ENCODE results near the gene KIF26A. TPM values are rescaled to one million over a fixed set of nuclear protein-coding genes. Genes with fewer than 3 reads are reported as not detected.
A peak's percentile ranks its signal among the peaks of the same experiment; 100 is the strongest.

KIF26A gene
- total and polyA plus RNA-seq, 8 donors, result 3.6 to 13.2 (median 7.1) TPM

DNA sequence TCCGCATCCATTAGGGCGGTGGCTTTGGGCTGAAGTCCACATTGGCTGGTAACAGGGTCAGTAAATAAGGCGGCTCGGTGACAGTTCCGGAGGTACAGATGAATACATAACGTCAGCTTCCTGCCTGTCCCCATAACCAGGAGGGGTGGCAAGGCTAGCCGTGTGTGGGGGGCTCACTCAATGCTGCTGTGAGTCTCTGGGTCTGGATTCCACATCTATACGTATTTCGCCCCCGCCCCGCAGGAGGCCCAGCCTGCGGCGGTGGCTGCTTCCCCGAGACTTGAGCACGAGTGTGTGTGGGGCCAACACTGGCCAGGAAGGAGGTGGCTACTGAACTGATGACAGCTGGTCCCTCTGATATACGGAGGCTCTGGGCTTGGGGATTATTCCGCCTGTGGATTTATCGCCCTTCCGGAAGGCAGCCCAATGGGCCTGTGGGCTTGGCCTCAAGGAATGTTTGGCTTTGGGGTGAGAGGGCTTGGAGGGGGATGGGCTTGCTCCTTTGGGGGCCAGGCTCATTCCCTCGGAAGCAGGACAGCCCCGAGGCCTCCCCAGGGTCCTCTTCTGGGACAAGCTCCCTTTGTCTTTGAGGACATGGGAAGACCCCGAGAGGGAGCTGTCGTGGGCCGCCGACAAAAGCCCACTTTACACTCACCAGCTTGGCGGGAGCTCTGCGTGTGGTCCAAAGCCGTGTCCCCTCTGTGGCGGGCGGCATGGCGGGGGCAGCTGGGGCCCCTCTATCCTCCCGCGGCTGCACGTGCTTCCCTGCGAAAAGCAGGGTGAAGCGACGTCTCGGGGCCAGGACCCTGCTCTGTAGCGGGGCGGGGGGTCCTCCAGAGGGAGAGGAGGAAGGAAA is 82.1 kb downstream of the KIF26A start:
- Histone ChIP-seq H3K9me3 (no peaks in the 10 kb centered on the region), H3K4me1 (peaks cover 0 to 6% (median 0%) of the 10 kb centered on the region in 3 donors), H3K4me3 (no peak overlapping the region), H3K27me3 (no peaks in the 10 kb centered on the region), H3K36me3 (no peaks in the 10 kb centered on the region), H3K27ac (no peak overlapping the region)
- no peak for ATAC-seq
- peak in 2 of 6 donors; percentile 54 to 60 for DNase-seq
- 78 to 85% methylated on average over 36 to 40 of the region's 40 CpGs for WGBS, 2 donors
- intact Hi-C loops (cut with DNase I), result no loop called here
- FAIRE-seq, result no peak
- TF ChIP-seq, protein P1, sequence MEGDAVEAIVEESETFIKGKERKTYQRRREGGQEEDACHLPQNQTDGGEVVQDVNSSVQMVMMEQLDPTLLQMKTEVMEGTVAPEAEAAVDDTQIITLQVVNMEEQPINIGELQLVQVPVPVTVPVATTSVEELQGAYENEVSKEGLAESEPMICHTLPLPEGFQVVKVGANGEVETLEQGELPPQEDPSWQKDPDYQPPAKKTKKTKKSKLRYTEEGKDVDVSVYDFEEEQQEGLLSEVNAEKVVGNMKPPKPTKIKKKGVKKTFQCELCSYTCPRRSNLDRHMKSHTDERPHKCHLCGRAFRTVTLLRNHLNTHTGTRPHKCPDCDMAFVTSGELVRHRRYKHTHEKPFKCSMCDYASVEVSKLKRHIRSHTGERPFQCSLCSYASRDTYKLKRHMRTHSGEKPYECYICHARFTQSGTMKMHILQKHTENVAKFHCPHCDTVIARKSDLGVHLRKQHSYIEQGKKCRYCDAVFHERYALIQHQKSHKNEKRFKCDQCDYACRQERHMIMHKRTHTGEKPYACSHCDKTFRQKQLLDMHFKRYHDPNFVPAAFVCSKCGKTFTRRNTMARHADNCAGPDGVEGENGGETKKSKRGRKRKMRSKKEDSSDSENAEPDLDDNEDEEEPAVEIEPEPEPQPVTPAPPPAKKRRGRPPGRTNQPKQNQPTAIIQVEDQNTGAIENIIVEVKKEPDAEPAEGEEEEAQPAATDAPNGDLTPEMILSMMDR (IDR thresholded peaks at IDR 0.05), result no peak

DNA sequence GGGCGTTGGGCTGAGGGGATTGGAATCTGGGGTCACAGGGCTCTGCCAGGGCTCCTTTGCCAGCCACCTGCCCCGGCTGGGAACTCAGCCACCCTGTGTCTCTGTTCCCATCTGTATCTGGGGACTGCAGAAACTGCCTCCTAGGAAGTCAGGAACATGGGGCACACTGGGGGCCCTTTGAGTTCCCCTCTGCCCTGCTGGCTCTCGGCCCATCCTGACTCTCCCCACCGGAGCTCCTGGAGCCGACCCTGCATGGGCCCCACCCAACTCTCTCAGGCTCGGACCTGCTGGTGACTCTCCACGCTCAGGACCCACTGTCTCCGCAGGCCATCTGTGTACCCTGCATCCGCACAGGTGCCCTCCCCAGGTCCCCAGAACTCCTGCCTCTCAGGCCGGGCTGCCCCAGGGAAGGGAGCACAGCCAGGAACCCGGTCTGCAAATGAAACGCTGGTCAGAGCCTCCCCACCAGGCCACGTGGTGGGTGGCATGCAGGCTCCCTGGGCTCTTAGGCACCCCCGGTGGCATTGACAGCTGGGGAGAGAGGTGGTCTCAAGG is 82.8 kb downstream of the KIF26A start:
- peak in 2 of 6 donors; percentile 40 to 52 for DNase-seq
- Histone ChIP-seq H3K36me3 (no peaks in the 10 kb centered on the region), H3K27ac (no peak overlapping the region), H3K4me3 (no peak overlapping the region), H3K4me1 (peaks cover 0 to 6% (median 0%) of the 10 kb centered on the region in 3 donors), H3K9me3 (no peaks in the 10 kb centered on the region), H3K27me3 (no peaks in the 10 kb centered on the region)
- FAIRE-seq, result no peak
- ATAC-seq, result no peak
- TF ChIP-seq, protein P1 (IDR thresholded peaks at IDR 0.05), result no peak
- intact Hi-C loops (cut with DNase I), result no loop called here
- WGBS, 2 donors, result 70 to 86% methylated on average over 14 of the region's 14 CpGs

DNA sequence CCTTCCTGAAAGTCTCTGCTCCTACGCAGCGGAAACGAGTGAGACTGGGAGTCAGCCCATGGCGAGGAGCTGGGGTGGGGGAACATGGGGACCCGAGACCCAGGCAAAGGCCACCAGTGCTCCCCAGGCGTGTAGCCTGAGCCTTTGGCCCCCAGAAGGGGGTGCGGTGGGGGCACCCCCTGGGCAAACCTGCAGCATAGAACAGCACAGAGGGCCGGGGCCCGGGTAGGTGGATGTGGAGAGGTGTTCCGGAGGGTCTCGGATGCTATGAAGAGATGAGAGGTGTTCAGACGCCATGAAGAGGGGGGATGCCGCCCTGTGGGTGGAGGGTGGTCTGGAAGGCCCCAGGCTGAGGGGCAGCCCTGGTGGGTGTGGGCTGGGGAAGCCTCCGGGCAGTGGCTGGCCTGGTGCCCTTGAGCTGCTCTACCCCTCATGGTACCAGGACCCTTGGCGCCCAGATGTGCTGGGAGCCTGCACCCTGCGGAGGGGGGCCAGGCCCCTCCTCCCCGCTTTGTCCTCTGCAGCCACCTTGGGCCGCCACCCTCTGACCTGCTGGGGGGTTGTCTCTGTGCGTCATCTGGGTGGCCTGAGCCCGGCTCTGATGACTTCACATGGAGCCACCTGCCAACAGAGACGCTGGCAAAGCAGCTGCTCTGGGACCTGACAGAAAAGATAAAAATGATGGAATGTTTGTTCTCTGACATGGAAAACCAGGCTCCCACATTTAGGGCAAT is 83.4 kb downstream of the KIF26A start:
- no peak overlapping the region for H3K4me3 ChIP-seq
- intact Hi-C loops (cut with DNase I), result no loop called here
- H3K4me1 ChIP-seq, result peaks cover 0 to 6% (median 0%) of the 10 kb centered on the region in 3 donors
- TF ChIP-seq, protein P1 (IDR thresholded peaks at IDR 0.05), result no peak
- H3K27me3 ChIP-seq, result no peaks in the 10 kb centered on the region
- no peaks in the 10 kb centered on the region for H3K36me3 ChIP-seq
- FAIRE-seq (no peak), ATAC-seq (peak; percentile 35 to 74 (median 55)), DNase-seq (peak in 4 of 6 donors; percentile 34 to 64 (median 48))
- no peak overlapping the region for H3K27ac ChIP-seq
- no peaks in the 10 kb centered on the region for H3K9me3 ChIP-seq
- 66 to 77% methylated on average over 18 to 21 of the region's 21 CpGs for WGBS, 2 donors

DNA sequence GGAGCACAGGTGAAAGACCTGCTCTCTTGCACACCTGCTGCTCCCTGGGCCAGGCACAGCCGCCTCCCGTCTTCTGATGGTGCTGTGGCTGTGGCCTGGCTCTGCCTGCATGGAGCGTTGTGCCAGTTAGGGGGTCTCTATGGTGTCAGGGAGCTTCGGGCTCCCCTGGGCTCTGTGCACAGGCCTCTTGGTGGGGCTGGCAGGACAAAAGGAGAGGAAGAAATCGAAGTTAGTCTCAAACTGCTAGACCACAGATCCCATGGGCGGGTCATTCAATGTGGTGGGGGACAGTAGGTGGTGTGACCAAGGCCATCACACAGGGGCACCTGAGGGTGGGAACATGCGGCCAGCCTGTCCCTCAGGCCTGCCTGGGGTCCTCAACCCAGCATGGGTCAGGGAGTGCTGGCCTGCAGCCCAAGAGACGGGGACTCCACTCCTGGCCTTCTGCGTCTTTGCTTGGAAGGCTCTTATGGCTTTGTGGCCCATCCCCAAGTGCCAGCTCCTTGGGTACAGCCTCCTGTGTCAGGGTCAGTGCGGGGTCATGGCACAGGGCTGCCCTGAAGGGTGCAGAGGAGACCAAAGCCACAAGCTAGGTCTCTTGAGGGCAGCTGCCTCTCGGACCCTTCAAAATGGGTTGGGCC is 84.1 kb downstream of the KIF26A start:
- WGBS, 2 donors, result 70 to 84% methylated on average over 11 of the region's 11 CpGs
- Histone ChIP-seq H3K27me3 (no peaks in the 10 kb centered on the region), H3K36me3 (no peaks in the 10 kb centered on the region), H3K9me3 (no peaks in the 10 kb centered on the region), H3K4me3 (no peak overlapping the region), H3K4me1 (peaks cover 0 to 6% (median 0%) of the 10 kb centered on the region in 3 donors), H3K27ac (no peak overlapping the region)
- ATAC-seq (no peak), FAIRE-seq (no peak), DNase-seq (peak in 2 of 6 donors; percentile 45 to 56)
- intact Hi-C loops (cut with DNase I), result no loop called here
- TF ChIP-seq, protein P1 (IDR thresholded peaks at IDR 0.05), result no peak
